ENCODE results near the gene METAP1D. TPM values are rescaled to one million over a fixed set of nuclear protein-coding genes. Genes with fewer than 3 reads are reported as not detected.

Gene METAP1D
- total and polyA plus RNA-seq, 11 donors = 2.9 to 7.0 (median 5.3) TPM

DNA sequence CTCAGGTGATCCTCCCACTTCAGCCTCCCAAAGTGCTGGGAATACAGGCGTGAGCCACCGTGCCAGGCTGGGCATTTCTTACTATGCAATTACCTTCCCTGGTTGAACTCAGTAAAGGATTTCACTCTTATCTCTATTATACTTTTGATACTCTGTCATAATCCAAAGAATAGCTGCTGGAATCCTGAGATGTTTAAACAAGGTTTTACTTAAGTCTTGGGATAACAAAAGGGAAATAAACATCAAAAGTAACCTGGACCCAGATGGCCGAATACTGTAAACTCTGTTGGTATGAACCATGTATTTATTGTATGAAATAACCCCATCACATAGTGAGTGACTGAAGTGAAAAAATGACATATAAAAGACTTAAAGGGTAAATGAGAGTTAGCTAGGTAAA is 114.8 kb downstream of the METAP1D start:
- Histone ChIP-seq H3K9me3 (no peaks in the 10 kb centered on the region), H3K4me3 (no peak overlapping the region), H3K36me3 (no peaks in the 10 kb centered on the region), H3K4me1 (no peaks in the 10 kb centered on the region), H3K27ac (no peak overlapping the region), H3K27me3 (peaks cover 0 to 56% (median 16%) of the 10 kb centered on the region in 9 donors)
- no peak for ATAC-seq
- TF ChIP-seq, protein P1, sequence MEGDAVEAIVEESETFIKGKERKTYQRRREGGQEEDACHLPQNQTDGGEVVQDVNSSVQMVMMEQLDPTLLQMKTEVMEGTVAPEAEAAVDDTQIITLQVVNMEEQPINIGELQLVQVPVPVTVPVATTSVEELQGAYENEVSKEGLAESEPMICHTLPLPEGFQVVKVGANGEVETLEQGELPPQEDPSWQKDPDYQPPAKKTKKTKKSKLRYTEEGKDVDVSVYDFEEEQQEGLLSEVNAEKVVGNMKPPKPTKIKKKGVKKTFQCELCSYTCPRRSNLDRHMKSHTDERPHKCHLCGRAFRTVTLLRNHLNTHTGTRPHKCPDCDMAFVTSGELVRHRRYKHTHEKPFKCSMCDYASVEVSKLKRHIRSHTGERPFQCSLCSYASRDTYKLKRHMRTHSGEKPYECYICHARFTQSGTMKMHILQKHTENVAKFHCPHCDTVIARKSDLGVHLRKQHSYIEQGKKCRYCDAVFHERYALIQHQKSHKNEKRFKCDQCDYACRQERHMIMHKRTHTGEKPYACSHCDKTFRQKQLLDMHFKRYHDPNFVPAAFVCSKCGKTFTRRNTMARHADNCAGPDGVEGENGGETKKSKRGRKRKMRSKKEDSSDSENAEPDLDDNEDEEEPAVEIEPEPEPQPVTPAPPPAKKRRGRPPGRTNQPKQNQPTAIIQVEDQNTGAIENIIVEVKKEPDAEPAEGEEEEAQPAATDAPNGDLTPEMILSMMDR (IDR thresholded peaks at IDR 0.05) = no peak
- TF ChIP-seq POLR2A (IDR thresholded peaks at IDR 0.05) = no peak
- DNase-seq = no peak
- intact Hi-C loops (cut with DNase I) = loop anchor here in 5 of 10 donors (5.0 to 10.0 kb wide), 5 partner anchors 412 to 542 kb away; no protein-coding TSS in a partner anchor
- 82 to 92% (median 87%) methylated on average over 3 of the region's 3 CpGs for WGBS, 4 donors

DNA sequence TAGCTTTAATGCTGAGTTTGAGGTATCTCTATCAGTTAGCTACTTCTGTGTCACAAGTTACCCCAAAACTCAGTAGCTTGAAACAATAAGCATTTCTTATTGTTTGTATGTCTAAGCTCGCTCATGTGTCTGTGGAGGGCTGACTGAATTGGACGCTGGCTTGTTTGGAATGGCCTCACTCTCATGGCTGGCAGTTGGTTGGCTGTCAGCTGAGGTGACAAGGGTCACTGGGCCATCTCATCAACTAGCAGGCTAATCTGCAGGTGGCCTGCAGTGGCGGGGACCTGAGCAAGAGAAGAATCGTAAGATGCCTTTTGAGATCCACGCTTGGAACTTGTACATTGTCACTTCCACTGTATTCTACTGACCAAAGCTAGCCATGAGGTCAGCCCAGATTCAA is 116.4 kb downstream of the METAP1D start:
- 66 to 80% (median 75%) methylated on average over 3 to 5 of the region's 5 CpGs for WGBS, 4 donors
- H3K4me1 ChIP-seq = no peaks in the 10 kb centered on the region

DNA sequence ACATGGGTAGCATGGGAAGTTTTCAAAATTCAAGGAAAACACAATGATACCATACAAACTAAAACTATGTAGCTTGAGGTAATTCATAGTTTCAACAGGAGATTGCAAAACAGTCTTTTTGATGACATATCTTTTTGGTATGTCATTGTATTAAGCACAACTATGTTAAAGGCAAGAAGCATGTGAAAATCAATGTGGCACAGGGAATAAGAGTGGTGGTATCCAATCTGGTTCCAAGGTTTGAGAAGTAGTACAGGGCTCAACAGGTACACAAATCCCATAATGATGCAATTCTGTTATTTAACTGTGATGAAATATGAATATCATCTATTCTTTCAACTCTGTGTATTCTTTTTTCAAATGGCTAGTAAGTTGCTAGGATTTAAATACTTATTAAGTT is 119.3 kb downstream of the METAP1D start:
- no peak for ATAC-seq
- no peak overlapping the region for H3K27ac ChIP-seq
- peaks cover 0 to 27% (median 4%) of the 10 kb centered on the region in 9 donors for H3K27me3 ChIP-seq
- TF ChIP-seq, protein P1 (IDR thresholded peaks at IDR 0.05) = no peak
- TF ChIP-seq POLR2A (IDR thresholded peaks at IDR 0.05) = no peak
- no peak for DNase-seq
- intact Hi-C loops (cut with DNase I) = loop anchor here in 4 of 10 donors (10.0 kb wide), 2 partner anchors 524 to 544 kb away; no protein-coding TSS in a partner anchor
- no peaks in the 10 kb centered on the region for H3K9me3 ChIP-seq
- H3K4me1 ChIP-seq = no peaks in the 10 kb centered on the region
- H3K36me3 ChIP-seq = no peaks in the 10 kb centered on the region
- H3K4me3 ChIP-seq = no peak overlapping the region

More for the DNA sequence above, 116.4 kb downstream of the METAP1D start:
- DNase-seq (no peak), ATAC-seq (no peak)
- TF ChIP-seq POLR2A (IDR thresholded peaks at IDR 0.05) = no peak
- TF ChIP-seq, protein P1 (IDR thresholded peaks at IDR 0.05) = no peak
- intact Hi-C loops (cut with DNase I) = loop anchor here in 4 of 10 donors (10.0 kb wide), 2 partner anchors 521 to 541 kb away; no protein-coding TSS in a partner anchor
- H3K27ac ChIP-seq = no peak overlapping the region
- no peaks in the 10 kb centered on the region for H3K36me3 ChIP-seq
- H3K27me3 ChIP-seq = peaks cover 0 to 46% (median 7%) of the 10 kb centered on the region in 9 donors
- H3K4me3 ChIP-seq = no peak overlapping the region
- H3K9me3 ChIP-seq = no peaks in the 10 kb centered on the region

DNA sequence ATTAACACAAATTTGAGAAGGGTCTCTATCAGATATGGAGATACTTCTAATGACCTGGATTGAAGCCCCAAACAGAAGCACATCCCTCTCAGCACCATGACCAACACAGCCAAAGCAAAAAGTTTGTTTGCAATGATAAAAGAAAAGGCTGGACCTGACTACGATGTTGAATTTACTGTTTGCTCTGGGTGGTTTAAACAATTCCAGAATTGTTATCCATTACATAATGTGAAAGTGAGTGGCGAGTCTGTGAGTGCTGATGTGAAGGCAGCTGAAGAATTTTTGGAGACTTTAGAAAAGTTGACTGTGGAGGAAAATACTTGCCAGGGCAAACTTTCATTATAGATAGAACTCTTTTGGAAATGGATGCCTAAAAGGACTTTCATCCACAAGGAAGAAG is 120.4 kb downstream of the METAP1D start:
- Histone ChIP-seq H3K9me3 (no peaks in the 10 kb centered on the region), H3K27ac (no peak overlapping the region), H3K4me3 (no peak overlapping the region), H3K4me1 (no peaks in the 10 kb centered on the region), H3K36me3 (no peaks in the 10 kb centered on the region), H3K27me3 (peaks cover 0 to 18% (median 4%) of the 10 kb centered on the region in 9 donors)
- intact Hi-C loops (cut with DNase I) = loop anchor here in 1 of 10 donors (10.0 kb wide), 1 partner anchor 525 kb away; no protein-coding TSS in a partner anchor
- TF ChIP-seq, protein P1 (IDR thresholded peaks at IDR 0.05) = no peak
- TF ChIP-seq POLR2A (IDR thresholded peaks at IDR 0.05) = no peak
- ATAC-seq (no peak), DNase-seq (no peak)
- WGBS, 4 donors = 66 to 79% (median 73%) methylated on average over 2 of the region's 2 CpGs
